Fibroblast of the aortic adventitia (primary cell): ENCODE results near the gene TBCB. TPM values are rescaled to one million over a fixed set of nuclear protein-coding genes. Genes with fewer than 3 reads are reported as not detected.

Experiments
- DNase-seq: peaks from one replicate; pipeline ENCODE4 v3.0.0-alpha.2; 2010; ENCODE audit warnings: low read depth
- H3K4me3 ChIP-seq: 2 replicates; pipeline ENCODE4 v1.5.1; 2011; ENCODE audit warnings: low read depth, mild to moderate bottlenecking, control low read depth, low read length, moderate library complexity
- CTCF ChIP-seq: IDR thresholded peaks from 2 replicates; pipeline ENCODE4 v1.5.1; 2011; ENCODE audit warnings: mild to moderate bottlenecking, low read length, control low read depth, inconsistent platforms; ENCODE audit not compliant: insufficient read depth
- total RNA-seq: library from RNA; depleted of rRNA; stranded (reverse); fragments of >200 nt; gene quantifications from 2 replicates; pipeline ENCODE4 v1.2.3, GENCODE V29; 2012; ENCODE audit warnings: low replicate concordance

Gene TBCB
- total RNA-seq, 1 donor = 164 TPM

- no peak overlapping the region for H3K4me3 ChIP-seq
- no peak for TF ChIP-seq CTCF
- peak; percentile 40 for DNase-seq
Observed at GRCh38 chr19:36081894-36082293, 33.4 kb upstream of the TBCB start.

- H3K4me3 ChIP-seq = no peak overlapping the region
- TF ChIP-seq CTCF = no peak
- no peak for DNase-seq
Observed at GRCh38 chr19:36082916-36083315, 32.4 kb upstream of the TBCB start.

GRCh38 chr19:36084231-36085009 lies 30.8 kb upstream of the TBCB start:
- no peak for TF ChIP-seq CTCF
- no peak overlapping the region for H3K4me3 ChIP-seq
- no peak for DNase-seq

GRCh38 chr19:36086326-36086725 lies 28.9 kb upstream of the TBCB start:
- H3K4me3 ChIP-seq = no peak overlapping the region
- no peak for TF ChIP-seq CTCF
- no peak for DNase-seq

GRCh38 chr19:36089847-36090246 lies 25.4 kb upstream of the TBCB start:
- no peak overlapping the region for H3K4me3 ChIP-seq
- TF ChIP-seq CTCF = no peak
- no peak for DNase-seq

- no peak for DNase-seq
- H3K4me3 ChIP-seq = no peak overlapping the region
- no peak for TF ChIP-seq CTCF
Observed at GRCh38 chr19:36090910-36091695, 24.2 kb upstream of the TBCB start.
